Measurements from ENCODE around the gene KLRC1.
"Not testable (repeated sequence)": the region's sequence is repeated elsewhere in the genome, so short reads cannot be mapped to it uniquely, and the experiment has no call there.

The KLRC1 gene

GRCh38 chr12:10430623-10431022 lies 22.6 kb downstream of the KLRC1 start:
- not testable (repeated sequence) for H3K9me3 ChIP-seq (ENCODE audit: insufficient read depth, low read depth, low read length); H3K14ac ChIP-seq (ENCODE audit: low read length); H4K12ac ChIP-seq (ENCODE audit: low read depth, low read length); H3K4me1 ChIP-seq (ENCODE audit: control insufficient read depth in 1 of 2, insufficient read depth in 2 of 2, low read length in 2 of 2); H3K4ac ChIP-seq (ENCODE audit: low read depth, low read length); H3K23ac ChIP-seq (ENCODE audit: low read length); H4K91ac ChIP-seq (ENCODE audit: low read depth, low read length); H3K36me3 ChIP-seq (ENCODE audit: control insufficient read depth in 1 of 2, insufficient read depth in 2 of 2, low read length in 2 of 2); H4K8ac ChIP-seq (ENCODE audit: low read depth, low read length); H3K27me3 ChIP-seq (ENCODE audit: insufficient read depth, low read length); H3K79me1 ChIP-seq (ENCODE audit: low read length); H3K4me3 ChIP-seq (ENCODE audit: low read depth, low read length); H3K4me2 ChIP-seq (ENCODE audit: low read length); H2AK5ac ChIP-seq (ENCODE audit: low read length); H3K18ac ChIP-seq (ENCODE audit: low read length); H2BK12ac ChIP-seq (ENCODE audit: low read length); H2BK120ac ChIP-seq (ENCODE audit: insufficient read depth, low read length, poor library complexity); H2AFZ ChIP-seq (ENCODE audit: insufficient read depth, low read length, poor library complexity); H2BK5ac ChIP-seq (ENCODE audit: low read depth, low read length, poor library complexity); H3K79me2 ChIP-seq (ENCODE audit: control insufficient read depth, insufficient read depth, low read length, poor library complexity); H3K27ac ChIP-seq (ENCODE audit: low read depth, low read length); H3K9ac ChIP-seq (ENCODE audit: low read length); DNase-seq
- WGBS (ENCODE audit: extremely low coverage, insufficient coverage, insufficient read length) = no CpG with 5 or more reads among the region's 4 CpGs

- no CpG with 5 or more reads among the region's 8 CpGs for WGBS (ENCODE audit: extremely low coverage, insufficient coverage, insufficient read length)
- H3K79me2 ChIP-seq (ENCODE audit: control insufficient read depth, insufficient read depth, low read length, poor library complexity); H3K4me2 ChIP-seq (ENCODE audit: low read length); H3K9me3 ChIP-seq (ENCODE audit: insufficient read depth, low read depth, low read length); DNase-seq; H3K4ac ChIP-seq (ENCODE audit: low read depth, low read length); H4K91ac ChIP-seq (ENCODE audit: low read depth, low read length); H3K9ac ChIP-seq (ENCODE audit: low read length); H3K18ac ChIP-seq (ENCODE audit: low read length); H3K4me3 ChIP-seq (ENCODE audit: low read depth, low read length); H2BK5ac ChIP-seq (ENCODE audit: low read depth, low read length, poor library complexity); H3K27ac ChIP-seq (ENCODE audit: low read depth, low read length); H3K14ac ChIP-seq (ENCODE audit: low read length); H2AFZ ChIP-seq (ENCODE audit: insufficient read depth, low read length, poor library complexity); H3K36me3 ChIP-seq (ENCODE audit: control insufficient read depth in 1 of 2, insufficient read depth in 2 of 2, low read length in 2 of 2); H3K79me1 ChIP-seq (ENCODE audit: low read length); H2BK120ac ChIP-seq (ENCODE audit: insufficient read depth, low read length, poor library complexity); H3K23ac ChIP-seq (ENCODE audit: low read length); H4K8ac ChIP-seq (ENCODE audit: low read depth, low read length); H3K27me3 ChIP-seq (ENCODE audit: insufficient read depth, low read length); H3K4me1 ChIP-seq (ENCODE audit: control insufficient read depth in 1 of 2, insufficient read depth in 2 of 2, low read length in 2 of 2); H2AK5ac ChIP-seq (ENCODE audit: low read length); H4K12ac ChIP-seq (ENCODE audit: low read depth, low read length): not testable (repeated sequence)
- peak overlapping the region; percentile 87 for H2BK12ac ChIP-seq (ENCODE audit: low read length)
These were observed 27.2 kb downstream of the KLRC1 start for GRCh38 chr12:10425938-10426337.

GRCh38 chr12:10424260-10424899 lies 28.8 kb downstream of the KLRC1 start:
- no CpG with 5 or more reads among the region's 1 CpG for WGBS (ENCODE audit: extremely low coverage, insufficient coverage, insufficient read length)
- H3K4me2 ChIP-seq (ENCODE audit: low read length); H3K14ac ChIP-seq (ENCODE audit: low read length); H3K27me3 ChIP-seq (ENCODE audit: insufficient read depth, low read length); DNase-seq; H4K12ac ChIP-seq (ENCODE audit: low read depth, low read length); H3K4me3 ChIP-seq (ENCODE audit: low read depth, low read length); H3K4me1 ChIP-seq (ENCODE audit: control insufficient read depth in 1 of 2, insufficient read depth in 2 of 2, low read length in 2 of 2); H3K23ac ChIP-seq (ENCODE audit: low read length); H2BK12ac ChIP-seq (ENCODE audit: low read length); H3K79me2 ChIP-seq (ENCODE audit: control insufficient read depth, insufficient read depth, low read length, poor library complexity); H3K27ac ChIP-seq (ENCODE audit: low read depth, low read length); H3K9ac ChIP-seq (ENCODE audit: low read length); H2BK5ac ChIP-seq (ENCODE audit: low read depth, low read length, poor library complexity); H3K9me3 ChIP-seq (ENCODE audit: insufficient read depth, low read depth, low read length); H4K91ac ChIP-seq (ENCODE audit: low read depth, low read length); H3K36me3 ChIP-seq (ENCODE audit: control insufficient read depth in 1 of 2, insufficient read depth in 2 of 2, low read length in 2 of 2); H3K4ac ChIP-seq (ENCODE audit: low read depth, low read length); H3K18ac ChIP-seq (ENCODE audit: low read length); H2AFZ ChIP-seq (ENCODE audit: insufficient read depth, low read length, poor library complexity); H2AK5ac ChIP-seq (ENCODE audit: low read length); H2BK120ac ChIP-seq (ENCODE audit: insufficient read depth, low read length, poor library complexity); H4K8ac ChIP-seq (ENCODE audit: low read depth, low read length); H3K79me1 ChIP-seq (ENCODE audit: low read length): not testable (repeated sequence)

- H2AFZ ChIP-seq (ENCODE audit: insufficient read depth, low read length, poor library complexity); H3K14ac ChIP-seq (ENCODE audit: low read length); H3K79me1 ChIP-seq (ENCODE audit: low read length); H2BK5ac ChIP-seq (ENCODE audit: low read depth, low read length, poor library complexity); H3K9me3 ChIP-seq (ENCODE audit: insufficient read depth, low read depth, low read length); H3K4me2 ChIP-seq (ENCODE audit: low read length); H2BK12ac ChIP-seq (ENCODE audit: low read length); H3K27ac ChIP-seq (ENCODE audit: low read depth, low read length); H3K36me3 ChIP-seq (ENCODE audit: control insufficient read depth in 1 of 2, insufficient read depth in 2 of 2, low read length in 2 of 2); H3K23ac ChIP-seq (ENCODE audit: low read length); DNase-seq; H3K4ac ChIP-seq (ENCODE audit: low read depth, low read length); H4K8ac ChIP-seq (ENCODE audit: low read depth, low read length); H4K12ac ChIP-seq (ENCODE audit: low read depth, low read length); H4K91ac ChIP-seq (ENCODE audit: low read depth, low read length); H3K27me3 ChIP-seq (ENCODE audit: insufficient read depth, low read length); H3K9ac ChIP-seq (ENCODE audit: low read length); H3K18ac ChIP-seq (ENCODE audit: low read length); H3K4me1 ChIP-seq (ENCODE audit: control insufficient read depth in 1 of 2, insufficient read depth in 2 of 2, low read length in 2 of 2); H3K4me3 ChIP-seq (ENCODE audit: low read depth, low read length); H2BK120ac ChIP-seq (ENCODE audit: insufficient read depth, low read length, poor library complexity); H2AK5ac ChIP-seq (ENCODE audit: low read length); H3K79me2 ChIP-seq (ENCODE audit: control insufficient read depth, insufficient read depth, low read length, poor library complexity): not testable (repeated sequence)
- no CpG with 5 or more reads among the region's 3 CpGs for WGBS (ENCODE audit: extremely low coverage, insufficient coverage, insufficient read length)
These were observed 31.0 kb downstream of the KLRC1 start for GRCh38 chr12:10422159-10422558.

All from trophoblast cell (in vitro differentiated cells and primary cell).